ENCODE data around the gene SYNJ1.

SYNJ1 gene

DNA sequence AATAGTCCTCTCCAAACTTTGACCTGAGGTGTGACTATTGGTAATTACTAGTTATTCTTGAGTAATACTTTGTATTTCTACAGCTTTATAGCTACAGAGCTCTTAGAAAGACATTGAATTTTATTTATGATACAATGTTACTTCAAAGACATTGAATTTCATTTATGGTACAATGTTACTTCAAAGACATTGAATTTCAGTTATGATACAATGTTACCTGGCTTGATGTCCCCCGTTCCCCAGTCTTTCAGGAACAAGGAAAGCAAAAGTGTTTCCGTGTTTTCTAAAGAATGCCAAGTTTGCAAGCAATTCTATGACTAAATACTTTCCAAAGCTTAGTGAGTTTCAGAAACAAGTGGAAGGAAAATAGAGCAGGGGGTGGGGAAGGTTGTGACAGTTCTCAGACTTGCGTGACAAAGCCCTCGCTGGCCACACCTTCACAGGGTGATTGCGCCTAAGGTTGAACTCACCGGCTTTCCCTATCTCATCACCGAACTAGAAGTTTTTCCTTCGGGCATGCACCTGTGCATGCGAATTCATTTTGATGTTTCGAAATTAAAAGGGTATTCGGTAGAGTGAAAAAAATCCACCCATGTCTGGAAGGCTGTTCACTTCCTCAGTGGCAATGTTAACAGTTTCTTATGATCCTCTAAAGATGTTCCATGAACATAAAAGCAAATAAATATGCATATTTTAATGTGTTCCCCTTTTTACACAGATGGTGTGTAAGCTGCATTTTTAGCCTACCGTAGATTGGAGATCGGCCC lies 44.7 kb upstream of the SYNJ1 start:
- TF ChIP-seq FOXP2 (optimal IDR thresholded peaks at IDR 0.05; ENCODE audit: borderline replicate concordance, extremely low read depth, extremely low read length, insufficient read depth) (no peak), TAF1 (IDR thresholded peaks at IDR 0.05; ENCODE audit: borderline replicate concordance, insufficient read depth, low read length) (no peak), POLR2AphosphoS5 (IDR thresholded peaks at IDR 0.05; ENCODE audit: low read depth, low read length) (no peak), SIN3A (IDR thresholded peaks at IDR 0.05; ENCODE audit: borderline replicate concordance, insufficient read depth, low read length) (no peak)
- TF ChIP-seq, protein P1, sequence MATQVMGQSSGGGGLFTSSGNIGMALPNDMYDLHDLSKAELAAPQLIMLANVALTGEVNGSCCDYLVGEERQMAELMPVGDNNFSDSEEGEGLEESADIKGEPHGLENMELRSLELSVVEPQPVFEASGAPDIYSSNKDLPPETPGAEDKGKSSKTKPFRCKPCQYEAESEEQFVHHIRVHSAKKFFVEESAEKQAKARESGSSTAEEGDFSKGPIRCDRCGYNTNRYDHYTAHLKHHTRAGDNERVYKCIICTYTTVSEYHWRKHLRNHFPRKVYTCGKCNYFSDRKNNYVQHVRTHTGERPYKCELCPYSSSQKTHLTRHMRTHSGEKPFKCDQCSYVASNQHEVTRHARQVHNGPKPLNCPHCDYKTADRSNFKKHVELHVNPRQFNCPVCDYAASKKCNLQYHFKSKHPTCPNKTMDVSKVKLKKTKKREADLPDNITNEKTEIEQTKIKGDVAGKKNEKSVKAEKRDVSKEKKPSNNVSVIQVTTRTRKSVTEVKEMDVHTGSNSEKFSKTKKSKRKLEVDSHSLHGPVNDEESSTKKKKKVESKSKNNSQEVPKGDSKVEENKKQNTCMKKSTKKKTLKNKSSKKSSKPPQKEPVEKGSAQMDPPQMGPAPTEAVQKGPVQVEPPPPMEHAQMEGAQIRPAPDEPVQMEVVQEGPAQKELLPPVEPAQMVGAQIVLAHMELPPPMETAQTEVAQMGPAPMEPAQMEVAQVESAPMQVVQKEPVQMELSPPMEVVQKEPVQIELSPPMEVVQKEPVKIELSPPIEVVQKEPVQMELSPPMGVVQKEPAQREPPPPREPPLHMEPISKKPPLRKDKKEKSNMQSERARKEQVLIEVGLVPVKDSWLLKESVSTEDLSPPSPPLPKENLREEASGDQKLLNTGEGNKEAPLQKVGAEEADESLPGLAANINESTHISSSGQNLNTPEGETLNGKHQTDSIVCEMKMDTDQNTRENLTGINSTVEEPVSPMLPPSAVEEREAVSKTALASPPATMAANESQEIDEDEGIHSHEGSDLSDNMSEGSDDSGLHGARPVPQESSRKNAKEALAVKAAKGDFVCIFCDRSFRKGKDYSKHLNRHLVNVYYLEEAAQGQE (IDR thresholded peaks at IDR 0.05; ENCODE audit: insufficient read depth in 1 of 2, low read depth in 2 of 2, low read length in 2 of 2): no peak

GRCh38 chr21:32770871-32771523 lies 43.2 kb upstream of the SYNJ1 start:
- no peak for TF ChIP-seq SIN3A (IDR thresholded peaks at IDR 0.05; ENCODE audit: borderline replicate concordance, insufficient read depth, low read length)
- TF ChIP-seq POLR2AphosphoS5 (IDR thresholded peaks at IDR 0.05; ENCODE audit: low read depth, low read length): no peak
- TF ChIP-seq TAF1 (IDR thresholded peaks at IDR 0.05; ENCODE audit: borderline replicate concordance, insufficient read depth, low read length): no peak
- no peak for TF ChIP-seq FOXP2 (optimal IDR thresholded peaks at IDR 0.05; ENCODE audit: borderline replicate concordance, extremely low read depth, extremely low read length, insufficient read depth)

DNA sequence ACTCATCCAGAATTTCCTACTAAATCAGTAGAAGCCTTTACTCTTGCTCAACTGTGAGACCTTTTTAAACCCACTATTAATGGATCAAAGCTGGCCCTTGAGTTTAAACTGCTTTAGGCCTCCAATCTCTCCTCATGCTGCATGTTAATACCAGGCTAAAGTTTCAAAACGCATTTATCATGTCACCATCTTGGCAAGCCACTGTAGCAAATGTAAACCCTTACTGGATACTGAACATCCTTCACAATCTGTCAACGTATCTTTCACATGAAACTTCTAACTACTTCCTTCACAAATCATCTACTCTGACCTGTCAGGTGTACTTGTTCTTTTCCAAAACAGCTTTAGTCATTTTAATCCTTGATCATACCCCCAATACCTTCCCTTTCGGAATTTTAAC lies 40.7 kb upstream of the SYNJ1 start:
- no peak for TF ChIP-seq SIN3A (IDR thresholded peaks at IDR 0.05; ENCODE audit: borderline replicate concordance, insufficient read depth, low read length)
- no peak for TF ChIP-seq FOXP2 (optimal IDR thresholded peaks at IDR 0.05; ENCODE audit: borderline replicate concordance, extremely low read depth, extremely low read length, insufficient read depth)
- no peak for TF ChIP-seq TAF1 (IDR thresholded peaks at IDR 0.05; ENCODE audit: borderline replicate concordance, insufficient read depth, low read length)
- no peak for TF ChIP-seq POLR2AphosphoS5 (IDR thresholded peaks at IDR 0.05; ENCODE audit: low read depth, low read length)
- TF ChIP-seq, protein P1 (IDR thresholded peaks at IDR 0.05; ENCODE audit: insufficient read depth in 1 of 2, low read depth in 2 of 2, low read length in 2 of 2): no peak

GRCh38 chr21:32765058-32765457 lies 37.2 kb upstream of the SYNJ1 start:
- TF ChIP-seq POLR2AphosphoS5 (IDR thresholded peaks at IDR 0.05; ENCODE audit: low read depth, low read length) (no peak), FOXP2 (optimal IDR thresholded peaks at IDR 0.05; ENCODE audit: borderline replicate concordance, extremely low read depth, extremely low read length, insufficient read depth) (no peak), TAF1 (IDR thresholded peaks at IDR 0.05; ENCODE audit: borderline replicate concordance, insufficient read depth, low read length) (no peak), SIN3A (IDR thresholded peaks at IDR 0.05; ENCODE audit: borderline replicate concordance, insufficient read depth, low read length) (no peak)
- TF ChIP-seq, protein P1 (IDR thresholded peaks at IDR 0.05; ENCODE audit: insufficient read depth in 1 of 2, low read depth in 2 of 2, low read length in 2 of 2): no peak

GRCh38 chr21:32764186-32764585 lies 36.4 kb upstream of the SYNJ1 start:
- TF ChIP-seq TAF1 (IDR thresholded peaks at IDR 0.05; ENCODE audit: borderline replicate concordance, insufficient read depth, low read length) (no peak), FOXP2 (optimal IDR thresholded peaks at IDR 0.05; ENCODE audit: borderline replicate concordance, extremely low read depth, extremely low read length, insufficient read depth) (no peak), SIN3A (IDR thresholded peaks at IDR 0.05; ENCODE audit: borderline replicate concordance, insufficient read depth, low read length) (no peak), POLR2AphosphoS5 (IDR thresholded peaks at IDR 0.05; ENCODE audit: low read depth, low read length) (no peak)
- TF ChIP-seq, protein P1 (IDR thresholded peaks at IDR 0.05; ENCODE audit: insufficient read depth in 1 of 2, low read depth in 2 of 2, low read length in 2 of 2): no peak

Measured in PFSK-1 (cell line).